ENCODE data around the gene LGALS12. TPM values are rescaled to one million over a fixed set of nuclear protein-coding genes. Genes with fewer than 3 reads are reported as not detected.
"Not testable (repeated sequence)": the region's sequence is repeated elsewhere in the genome, so short reads cannot be mapped to it uniquely, and the experiment has no call there.

Gene LGALS12
- total RNA-seq, 1 donor from 2014 or later, result not detected

- no peak for DNase-seq (ENCODE audit: low read depth)
- Histone ChIP-seq H3K27me3 (ENCODE audit: control insufficient read depth, insufficient read depth, low read length) (no peaks in the 10 kb centered on the region), H3K36me3 (ENCODE audit: control insufficient read depth, insufficient read depth, low read length) (no peaks in the 10 kb centered on the region), H3K4me3 (ENCODE audit: low read depth, low read length) (no peak overlapping the region)
- no peak for FAIRE-seq
- TF ChIP-seq CTCF (IDR thresholded peaks at IDR 0.05; ENCODE audit: insufficient read depth, low read length, severe bottlenecking), result no peak
These were observed 12.7 kb downstream of the LGALS12 start for GRCh38 chr11:63518548-63518947.

- no peaks in the 10 kb centered on the region for H3K27me3 ChIP-seq (ENCODE audit: control insufficient read depth, insufficient read depth, low read length)
- no peak for TF ChIP-seq CTCF (IDR thresholded peaks at IDR 0.05; ENCODE audit: insufficient read depth, low read length, severe bottlenecking)
- H3K36me3 ChIP-seq (ENCODE audit: control insufficient read depth, insufficient read depth, low read length), result no peaks in the 10 kb centered on the region
- no peak for DNase-seq (ENCODE audit: low read depth)
- no peak overlapping the region for H3K4me3 ChIP-seq (ENCODE audit: low read depth, low read length)
- FAIRE-seq, result no peak
These were observed 14.8 kb downstream of the LGALS12 start for GRCh38 chr11:63520606-63521170.

DNA sequence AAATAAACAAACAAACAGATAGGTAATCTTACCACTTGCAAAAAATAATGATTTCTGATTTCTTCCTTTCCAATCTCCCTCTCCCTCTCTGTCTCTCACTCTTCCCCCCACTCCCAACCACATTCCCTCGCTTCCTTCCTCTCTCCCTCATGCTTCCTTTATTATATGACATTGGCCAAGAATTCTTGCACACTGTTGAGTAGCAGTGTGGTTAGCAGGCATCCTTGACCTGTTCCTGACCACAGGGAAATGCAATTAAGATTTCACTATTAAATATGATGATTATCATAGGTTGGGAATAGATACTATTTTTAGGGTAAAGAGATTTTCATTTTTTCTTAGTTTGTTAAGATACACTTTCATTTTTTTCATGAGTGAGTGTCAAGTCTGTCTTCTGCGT is 16.0 kb downstream of the LGALS12 start:
- DNase-seq (ENCODE audit: low read depth) (no peak), FAIRE-seq (no peak)
- Histone ChIP-seq H3K36me3 (ENCODE audit: control insufficient read depth, insufficient read depth, low read length) (no peaks in the 10 kb centered on the region), H3K4me3 (ENCODE audit: low read depth, low read length) (no peak overlapping the region), H3K27me3 (ENCODE audit: control insufficient read depth, insufficient read depth, low read length) (no peaks in the 10 kb centered on the region)
- no peak for TF ChIP-seq CTCF (IDR thresholded peaks at IDR 0.05; ENCODE audit: insufficient read depth, low read length, severe bottlenecking)

- H3K36me3 ChIP-seq (ENCODE audit: control insufficient read depth, insufficient read depth, low read length), result no peaks in the 10 kb centered on the region
- FAIRE-seq (no peak), DNase-seq (ENCODE audit: low read depth) (no peak)
- TF ChIP-seq CTCF (IDR thresholded peaks at IDR 0.05; ENCODE audit: insufficient read depth, low read length, severe bottlenecking), result no peak
- no peak overlapping the region for H3K4me3 ChIP-seq (ENCODE audit: low read depth, low read length)
- H3K27me3 ChIP-seq (ENCODE audit: control insufficient read depth, insufficient read depth, low read length), result no peaks in the 10 kb centered on the region
These were observed 17.3 kb downstream of the LGALS12 start for GRCh38 chr11:63523151-63523550.

DNA sequence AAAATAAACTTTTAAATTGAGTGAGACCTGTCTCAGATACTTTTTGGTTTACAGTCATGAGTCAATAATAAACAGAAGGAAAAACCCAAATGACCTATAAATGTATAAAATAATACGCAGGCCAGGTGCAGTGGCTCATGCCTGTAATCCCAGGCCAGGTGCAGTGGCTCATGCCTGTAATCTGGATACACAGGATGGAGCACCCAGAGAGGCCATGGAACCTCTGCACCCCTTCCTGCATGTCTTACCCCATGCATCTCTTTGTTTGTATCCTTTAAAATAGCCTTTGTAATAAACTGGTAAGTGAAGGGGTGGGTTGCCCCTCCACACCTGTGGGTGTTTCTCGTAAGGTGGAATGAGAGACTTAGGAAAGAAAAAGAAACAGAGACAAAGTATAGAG is 21.8 kb downstream of the LGALS12 start:
- no peak overlapping the region for H3K4me3 ChIP-seq (ENCODE audit: low read depth, low read length)
- FAIRE-seq, result no peak
- no peaks in the 10 kb centered on the region for H3K36me3 ChIP-seq (ENCODE audit: control insufficient read depth, insufficient read depth, low read length)
- no peak for TF ChIP-seq CTCF (IDR thresholded peaks at IDR 0.05; ENCODE audit: insufficient read depth, low read length, severe bottlenecking)
- no peaks in the 10 kb centered on the region for H3K27me3 ChIP-seq (ENCODE audit: control insufficient read depth, insufficient read depth, low read length)
- no peak for DNase-seq (ENCODE audit: low read depth)

DNA sequence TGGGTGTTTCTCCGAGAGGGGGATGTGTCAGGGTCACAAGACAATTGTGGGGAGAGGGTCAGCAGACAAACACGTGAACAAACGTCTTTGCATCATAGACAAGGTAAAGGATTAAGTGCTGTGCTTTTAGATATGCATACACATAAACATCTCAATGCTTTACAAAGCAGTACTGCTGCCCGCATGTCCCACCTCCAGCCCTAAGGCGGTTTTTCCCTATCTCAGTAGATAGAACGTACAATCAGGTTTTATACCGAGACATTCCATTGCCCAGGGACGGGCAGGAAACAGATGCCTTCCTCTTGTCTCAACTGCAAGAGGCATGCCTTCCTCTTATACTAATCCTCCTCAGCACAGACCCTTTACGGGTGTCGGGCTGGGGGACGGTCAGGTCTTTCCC is 22.3 kb downstream of the LGALS12 start:
- H3K4me3 ChIP-seq (ENCODE audit: low read depth, low read length); H3K27me3 ChIP-seq (ENCODE audit: control insufficient read depth, insufficient read depth, low read length); H3K36me3 ChIP-seq (ENCODE audit: control insufficient read depth, insufficient read depth, low read length); DNase-seq (ENCODE audit: low read depth); FAIRE-seq: not testable (repeated sequence)

GRCh38 chr11:63528729-63529278 is 22.9 kb downstream of the LGALS12 start:
- DNase-seq (ENCODE audit: low read depth); FAIRE-seq; H3K27me3 ChIP-seq (ENCODE audit: control insufficient read depth, insufficient read depth, low read length); H3K36me3 ChIP-seq (ENCODE audit: control insufficient read depth, insufficient read depth, low read length); H3K4me3 ChIP-seq (ENCODE audit: low read depth, low read length): not testable (repeated sequence)

DNA sequence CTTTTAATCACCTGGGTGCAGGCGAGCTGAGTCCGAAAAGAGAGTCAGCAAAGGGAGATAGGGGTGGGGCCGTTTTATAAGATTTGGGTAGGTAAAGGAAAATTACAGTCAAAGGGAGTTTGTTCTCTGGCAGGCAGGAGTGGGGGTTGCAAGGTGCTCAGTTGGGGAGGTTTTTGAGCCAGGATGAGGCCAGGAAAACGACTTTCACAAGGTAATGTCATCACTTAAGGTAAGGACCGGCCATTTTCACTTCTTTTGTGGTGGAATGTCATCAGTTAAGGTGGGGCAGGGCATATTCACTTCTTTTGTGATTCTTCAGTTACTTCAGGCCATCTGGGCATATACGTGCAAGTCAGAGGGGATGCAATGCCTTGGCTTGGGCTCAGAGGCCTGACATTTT is 23.5 kb downstream of the LGALS12 start:
- not testable (repeated sequence) for H3K27me3 ChIP-seq (ENCODE audit: control insufficient read depth, insufficient read depth, low read length); H3K4me3 ChIP-seq (ENCODE audit: low read depth, low read length); H3K36me3 ChIP-seq (ENCODE audit: control insufficient read depth, insufficient read depth, low read length); FAIRE-seq; DNase-seq (ENCODE audit: low read depth)
